Upper lobe of left lung (tissue), 4 donors: ENCODE measurements around the gene MARCHF3.

Experiments
- POLR2A ChIP-seq, 4 donors: fragments of 450-650 bp; IDR thresholded peaks; one replicate each; pipeline ENCODE4 v1.5.1; 2016 to 2017; ENCODE audit warnings: antibody characterized with exemption in 4 of 4, mild to moderate bottlenecking in 2 of 4
- POLR2AphosphoS5 ChIP-seq, 2 donors: sonication (generic); formaldehyde crosslinking; IDR thresholded peaks; one replicate each; pipeline ENCODE4 v1.5.1; 2017; ENCODE audit warnings: antibody characterized with exemption in 2 of 2
- TF ChIP-seq, protein P1 (sequence below), 6 experiments: fragments of 450-650 bp in 4 of 6; fragments of 200-600 bp in 2 of 6; sonication (generic) in 2 of 6; IDR thresholded peaks; one replicate each; pipeline ENCODE4 v1.5.1; 2016 to 2019; ENCODE audit warnings: antibody characterized with exemption in 6 of 6

DNA sequence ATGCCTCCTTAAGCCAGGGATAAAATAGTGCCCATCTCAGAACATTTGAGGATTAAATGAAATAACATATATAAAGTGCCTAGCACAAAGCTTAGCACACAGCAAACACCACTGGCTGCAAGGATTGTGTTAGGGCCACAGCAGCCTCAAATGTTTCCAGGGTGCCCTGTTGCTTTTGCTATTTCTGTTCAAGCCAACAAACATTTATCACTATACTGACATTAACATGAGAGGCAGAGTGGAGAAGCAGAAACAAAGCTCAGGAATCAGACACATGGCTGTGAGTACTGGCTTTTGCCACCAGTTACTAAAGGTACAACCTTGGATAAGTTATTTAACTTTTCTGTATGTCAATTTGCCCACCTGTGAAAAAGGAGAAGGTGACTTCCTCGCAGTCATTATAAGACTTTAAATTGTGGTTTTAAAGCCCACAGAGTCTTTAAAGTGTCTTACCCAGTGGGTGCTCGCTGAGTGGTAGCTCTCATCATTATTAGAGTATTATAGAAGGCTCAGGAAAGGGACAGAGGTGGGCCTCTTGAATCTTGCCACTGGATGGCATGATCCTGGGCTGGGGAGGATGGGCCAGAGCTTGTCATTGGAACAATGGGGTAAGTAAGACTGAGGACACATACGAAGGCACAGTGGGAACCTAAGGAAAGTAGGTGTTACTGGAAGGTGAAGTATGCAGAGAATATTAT, 98.2 kb downstream of the MARCHF3 start:
- TF ChIP-seq, protein P1, sequence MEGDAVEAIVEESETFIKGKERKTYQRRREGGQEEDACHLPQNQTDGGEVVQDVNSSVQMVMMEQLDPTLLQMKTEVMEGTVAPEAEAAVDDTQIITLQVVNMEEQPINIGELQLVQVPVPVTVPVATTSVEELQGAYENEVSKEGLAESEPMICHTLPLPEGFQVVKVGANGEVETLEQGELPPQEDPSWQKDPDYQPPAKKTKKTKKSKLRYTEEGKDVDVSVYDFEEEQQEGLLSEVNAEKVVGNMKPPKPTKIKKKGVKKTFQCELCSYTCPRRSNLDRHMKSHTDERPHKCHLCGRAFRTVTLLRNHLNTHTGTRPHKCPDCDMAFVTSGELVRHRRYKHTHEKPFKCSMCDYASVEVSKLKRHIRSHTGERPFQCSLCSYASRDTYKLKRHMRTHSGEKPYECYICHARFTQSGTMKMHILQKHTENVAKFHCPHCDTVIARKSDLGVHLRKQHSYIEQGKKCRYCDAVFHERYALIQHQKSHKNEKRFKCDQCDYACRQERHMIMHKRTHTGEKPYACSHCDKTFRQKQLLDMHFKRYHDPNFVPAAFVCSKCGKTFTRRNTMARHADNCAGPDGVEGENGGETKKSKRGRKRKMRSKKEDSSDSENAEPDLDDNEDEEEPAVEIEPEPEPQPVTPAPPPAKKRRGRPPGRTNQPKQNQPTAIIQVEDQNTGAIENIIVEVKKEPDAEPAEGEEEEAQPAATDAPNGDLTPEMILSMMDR (IDR thresholded peaks at IDR 0.05): no peak
- TF ChIP-seq POLR2A (IDR thresholded peaks at IDR 0.05): no peak
- TF ChIP-seq POLR2AphosphoS5 (IDR thresholded peaks at IDR 0.05): no peak
